H9 (cell line): Measurements from ENCODE around the gene DAPK2. TPM values are rescaled to one million over a fixed set of nuclear protein-coding genes. Genes with fewer than 3 reads are reported as not detected.

Source experiments
- DNase-seq: peaks from one replicate; pipeline ENCODE4 v3.0.0-alpha.2; 2017
- H2AFZ ChIP-seq: one replicate; pipeline ENCODE4 v1.6.1; 2013; ENCODE audit warnings: mild to moderate bottlenecking, low read length, control low read depth, moderate library complexity
- H2AK5ac ChIP-seq: 2 replicates; pipeline ENCODE4 v1.6.1; 2013; ENCODE audit warnings: low read length, control low read depth, mixed read lengths; ENCODE audit not compliant: insufficient read length
- H2BK120ac ChIP-seq: one replicate; pipeline ENCODE4 v1.6.1; 2013; ENCODE audit warnings: low read depth, mild to moderate bottlenecking, low read length, control low read depth, inconsistent platforms; ENCODE audit not compliant: poor library complexity, severe bottlenecking
- H2BK12ac ChIP-seq: 2 replicates; pipeline ENCODE4 v1.6.1; 2013; ENCODE audit warnings: low read length, control low read depth, mixed read lengths, low read depth; ENCODE audit not compliant: insufficient read length
- H2BK15ac ChIP-seq: 2 replicates; pipeline ENCODE4 v1.6.1; 2013; ENCODE audit warnings: low read depth, low read length, control low read depth
- H2BK20ac ChIP-seq: one replicate; pipeline ENCODE4 v1.6.1; 2013; ENCODE audit warnings: low read depth, mild to moderate bottlenecking, low read length, control low read depth, inconsistent platforms; ENCODE audit not compliant: poor library complexity, severe bottlenecking
- H2BK5ac ChIP-seq: 2 replicates; pipeline ENCODE4 v1.6.1; 2013; ENCODE audit warnings: low read length, control low read depth, mixed read lengths; ENCODE audit not compliant: insufficient read length
- H3K14ac ChIP-seq: 2 replicates; pipeline ENCODE4 v1.6.1; 2013; ENCODE audit warnings: low read length, control low read depth; ENCODE audit not compliant: insufficient read depth
- H3K18ac ChIP-seq: 2 replicates; pipeline ENCODE4 v1.6.1; 2013; ENCODE audit warnings: low read depth, mild to moderate bottlenecking, mixed read lengths, low read length, control low read depth; ENCODE audit not compliant: insufficient read length
- H3K23ac ChIP-seq: 2 replicates; pipeline ENCODE4 v1.6.1; 2013; ENCODE audit warnings: low read length, control low read depth, mixed read lengths, low read depth; ENCODE audit not compliant: insufficient read length
- H3K23me2 ChIP-seq: 2 replicates; pipeline ENCODE4 v1.6.1; 2013; ENCODE audit warnings: low read depth, mild to moderate bottlenecking, mixed read lengths, low read length, control low read depth; ENCODE audit not compliant: insufficient read length, poor library complexity, severe bottlenecking
- H3K27ac ChIP-seq: 2 replicates; pipeline ENCODE4 v1.5.1; 2013; ENCODE audit warnings: low read length, control low read depth, mixed read lengths, low read depth; ENCODE audit not compliant: insufficient read length
- H3K27me3 ChIP-seq: 2 replicates; pipeline ENCODE4 v1.6.1; 2013; ENCODE audit warnings: low read length, control low read depth, inconsistent platforms; ENCODE audit not compliant: insufficient read depth
- H3K4ac ChIP-seq: 2 replicates; pipeline ENCODE4 v1.6.1; 2013; ENCODE audit warnings: low read depth, mild to moderate bottlenecking, control low read depth, inconsistent platforms, low read length, moderate library complexity
- H3K4me1 ChIP-seq: 2 replicates; pipeline ENCODE4 v1.6.1; 2013; ENCODE audit warnings: low read length, control low read depth, inconsistent platforms; ENCODE audit not compliant: insufficient read depth
- H3K4me2 ChIP-seq: 2 replicates; pipeline ENCODE4 v1.6.1; 2013; ENCODE audit warnings: low read length, control low read depth, mixed read lengths; ENCODE audit not compliant: insufficient read length, insufficient read depth
- H3K56ac ChIP-seq: 2 replicates; pipeline ENCODE4 v1.6.1; 2013; ENCODE audit warnings: low read depth, mild to moderate bottlenecking, mixed read lengths, low read length, control low read depth; ENCODE audit not compliant: insufficient read length
- H3K79me1 ChIP-seq: 2 replicates; pipeline ENCODE4 v1.6.1; 2013; ENCODE audit warnings: low read depth, mild to moderate bottlenecking, moderate library complexity, low read length, control low read depth, inconsistent platforms; ENCODE audit not compliant: insufficient read depth, poor library complexity, severe bottlenecking
- H3K79me2 ChIP-seq: 2 replicates; pipeline ENCODE4 v1.6.1; 2013; ENCODE audit warnings: low read length, control low read depth, inconsistent platforms; ENCODE audit not compliant: insufficient read depth
- H3K9ac ChIP-seq: 2 replicates; pipeline ENCODE4 v1.6.1; 2013; ENCODE audit warnings: low read length, control low read depth, mixed read lengths; ENCODE audit not compliant: insufficient read length; ENCODE audit errors: extremely low read depth
- H3K9me3 ChIP-seq: one replicate; pipeline ENCODE4 v1.6.1; 2013; ENCODE audit warnings: low read depth, low read length, inconsistent platforms; ENCODE audit not compliant: control insufficient read depth
- H3T11ph ChIP-seq: one replicate; pipeline ENCODE4 v1.6.1; 2013; ENCODE audit warnings: mild to moderate bottlenecking, low read length, control low read depth, inconsistent platforms
- H4K20me1 ChIP-seq: one replicate; pipeline ENCODE4 v1.6.1; 2013; ENCODE audit not compliant: control insufficient read depth, insufficient read length, insufficient read depth
- H4K5ac ChIP-seq: 2 replicates; pipeline ENCODE4 v1.6.1; 2013; ENCODE audit warnings: low read depth, mild to moderate bottlenecking, mixed read lengths, low read length, control low read depth; ENCODE audit not compliant: insufficient read length
- H4K8ac ChIP-seq: replicated peaks from 2 replicates; pipeline ENCODE4 v1.6.1; 2013; ENCODE audit warnings: low read length, control low read depth, mixed read lengths, low read depth; ENCODE audit not compliant: insufficient read length
- H4K91ac ChIP-seq: 2 replicates; pipeline ENCODE4 v1.6.1; 2013; ENCODE audit warnings: low read depth, mild to moderate bottlenecking, moderate library complexity, mixed read lengths, low read length, control low read depth; ENCODE audit not compliant: insufficient read length
- H3K27ac Mint-ChIP-seq, 3 experiments: 2 replicates in 2 of 3; 3 replicates in 1 of 3; pipeline ENCODE4 v1.8.0; 2020 to 2021; ENCODE audit warnings: mixed read lengths in 3 of 3, mild to moderate bottlenecking in 1 of 3, moderate library complexity in 1 of 3
- H3K27me3 Mint-ChIP-seq: 2 replicates; pipeline ENCODE4 v1.8.0; 2021; ENCODE audit warnings: low read depth, mild to moderate bottlenecking, moderate library complexity, mixed read lengths
- H3K36me3 Mint-ChIP-seq, 3 experiments: 2 replicates in 2 of 3; 3 replicates in 1 of 3; pipeline ENCODE4 v1.8.0; 2020 to 2021; ENCODE audit warnings: low read depth in 3 of 3, mixed read lengths in 3 of 3; ENCODE audit not compliant: insufficient read depth in 1 of 3
- H3K4me1 Mint-ChIP-seq, 2 experiments: 2 replicates each; pipeline ENCODE4 v1.8.0; 2020; ENCODE audit warnings: mixed read lengths in 2 of 2
- H3K4me3 Mint-ChIP-seq, 2 experiments: 2 replicates in 1 of 2; 3 replicates in 1 of 2; pipeline ENCODE4 v1.8.0; 2020 to 2021; ENCODE audit warnings: mild to moderate bottlenecking in 2 of 2, mixed read lengths in 2 of 2, moderate library complexity in 1 of 2
- H3K9me3 Mint-ChIP-seq, 2 experiments: 2 replicates in 1 of 2; 3 replicates in 1 of 2; pipeline ENCODE4 v1.8.0; 2020; ENCODE audit warnings: mild to moderate bottlenecking in 2 of 2, mixed read lengths in 2 of 2, moderate library complexity in 1 of 2
- CTCF ChIP-seq: fragments of 200-600 bp; sonication (generic); conservative IDR thresholded peaks from 3 replicates; pipeline ENCODE4 v1.8.0; 2021; ENCODE audit warnings: antibody characterized with exemption, mild to moderate bottlenecking
- WGBS: extraction: QIAGEN DNeasy Blood & Tissue Kit; methylation state at CpG from one replicate; pipeline ENCODE4 v1.1.7; 2013; ENCODE audit warnings: missing lambda C conversion rate, low lambda C conversion rate, mixed read lengths; ENCODE audit not compliant: insufficient read length; ENCODE audit errors: extremely low coverage; 5-methylcytosine and 5-hydroxymethylcytosine counted together
- total RNA-seq: library from RNA; stranded (reverse); gene quantifications from 2 replicates; pipeline ENCODE4 v1.2.1, GENCODE V29; 2021

The DAPK2 gene
- total RNA-seq, 1 experiment from 2014 or later, result 3.5 TPM

GRCh38 chr15:64009798-64010261, 36.5 kb downstream of the DAPK2 start:
- no peak for TF ChIP-seq CTCF
- H3T11ph ChIP-seq, result no peak overlapping the region
- no peaks in the 10 kb centered on the region for H3K79me2 ChIP-seq
- H4K5ac ChIP-seq, result no peak overlapping the region
- WGBS, result no CpG with 5 or more reads among the region's 4 CpGs
- no peak for DNase-seq
- H3K23ac ChIP-seq, result no peak overlapping the region
- H3K4ac ChIP-seq, result no peak overlapping the region
- H3K9me3 ChIP-seq, result no peaks in the 10 kb centered on the region
- H3K14ac ChIP-seq, result no peak overlapping the region
- no peaks in the 10 kb centered on the region for H3K79me1 ChIP-seq
- H2BK20ac ChIP-seq, result no peak overlapping the region
- no peaks in the 10 kb centered on the region for H3K23me2 ChIP-seq
- no peak overlapping the region for H3K27ac Mint-ChIP-seq
- no peak overlapping the region for H4K8ac ChIP-seq
- no peak overlapping the region for H2BK5ac ChIP-seq
- H3K9me3 Mint-ChIP-seq, result no peaks in the 10 kb centered on the region
- no peak overlapping the region for H3K18ac ChIP-seq
- no peak overlapping the region for H2AFZ ChIP-seq
- no peak overlapping the region for H3K27ac ChIP-seq
- no peaks in the 10 kb centered on the region for H3K36me3 Mint-ChIP-seq
- no peak overlapping the region for H2BK15ac ChIP-seq
- no peak overlapping the region for H3K4me3 Mint-ChIP-seq
- H3K56ac ChIP-seq, result no peak overlapping the region
- H3K27me3 ChIP-seq, result no peaks in the 10 kb centered on the region
- no peak overlapping the region for H2BK12ac ChIP-seq
- no peak overlapping the region for H4K91ac ChIP-seq
- peaks cover 22 to 30% of the 10 kb centered on the region in 2 experiments for H3K4me1 Mint-ChIP-seq
- H3K9ac ChIP-seq, result no peak overlapping the region
- no peak overlapping the region for H3K4me2 ChIP-seq
- no peak overlapping the region for H2BK120ac ChIP-seq
- no peaks in the 10 kb centered on the region for H4K20me1 ChIP-seq
- no peaks in the 10 kb centered on the region; the same call in 1 of the 2 replicates for H3K27me3 Mint-ChIP-seq
- no peak overlapping the region for H2AK5ac ChIP-seq
- H3K4me1 ChIP-seq, result peaks cover 2% of the 10 kb centered on the region; the same call in 1 of the 2 replicates
